GM04503 (cell line): ENCODE measurements around the gene DLX2.
"Not testable (repeated sequence)": the region's sequence is repeated elsewhere in the genome, so short reads cannot be mapped to it uniquely, and the experiment has no call there.

Experiments
- DNase-seq: peaks from one replicate; pipeline ENCODE4 v3.0.0-alpha.2; 2012; ENCODE audit warnings: low read depth

DLX2 gene

DNA sequence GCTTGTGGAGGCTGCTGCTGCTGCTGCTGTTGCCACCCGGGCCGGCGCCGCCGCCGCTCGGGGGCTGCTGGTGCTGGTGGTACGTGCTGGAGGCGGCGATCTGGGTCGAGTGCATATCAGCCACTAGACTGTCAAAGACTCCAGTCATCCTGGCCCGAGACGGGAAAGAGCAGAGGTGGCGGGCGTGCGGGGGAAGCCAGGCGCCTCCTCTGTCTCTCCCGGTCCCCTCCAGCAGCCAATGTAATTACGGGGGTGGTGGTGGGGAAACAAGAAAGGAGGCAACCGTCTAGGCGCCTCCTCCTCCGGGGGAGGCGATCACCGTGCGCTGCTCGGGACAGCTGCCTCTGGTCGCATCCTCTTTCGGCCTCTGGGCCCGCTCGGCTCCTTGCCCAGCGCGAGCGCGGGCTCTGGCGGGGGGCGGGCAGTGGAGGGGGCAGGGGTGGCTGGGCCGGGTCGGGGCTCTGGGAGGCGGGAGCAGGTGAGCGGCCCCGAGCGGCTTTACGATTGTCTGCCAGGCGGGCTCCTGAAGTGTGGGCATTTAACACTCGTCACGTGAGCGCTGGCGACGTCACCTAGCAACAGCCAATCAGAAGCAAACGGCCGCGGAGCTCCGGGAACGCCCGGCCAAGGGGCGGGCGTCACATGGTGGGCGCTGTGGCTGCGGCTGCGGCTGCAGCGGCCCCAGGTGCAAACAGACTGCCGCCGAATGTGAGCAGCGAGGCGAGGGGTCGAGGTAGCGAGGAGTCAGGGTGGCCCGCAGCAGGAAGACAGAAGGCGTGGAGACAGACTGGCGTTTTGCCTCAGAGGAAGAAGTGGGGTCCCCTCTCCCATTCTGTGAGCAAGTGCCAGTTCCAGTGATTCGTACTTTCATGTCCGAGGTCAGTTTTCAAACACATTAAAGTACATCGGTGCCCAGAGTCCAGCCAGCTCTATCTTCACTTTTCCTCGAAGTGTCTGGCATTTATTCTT lies at the start of gene DLX2:
DLX2 (minus strand) TSS at position 510 of the 969 bp plus-strand sequence; CDS start at position 148, 362 bp downstream.
- DNase-seq, result no peak

DNA sequence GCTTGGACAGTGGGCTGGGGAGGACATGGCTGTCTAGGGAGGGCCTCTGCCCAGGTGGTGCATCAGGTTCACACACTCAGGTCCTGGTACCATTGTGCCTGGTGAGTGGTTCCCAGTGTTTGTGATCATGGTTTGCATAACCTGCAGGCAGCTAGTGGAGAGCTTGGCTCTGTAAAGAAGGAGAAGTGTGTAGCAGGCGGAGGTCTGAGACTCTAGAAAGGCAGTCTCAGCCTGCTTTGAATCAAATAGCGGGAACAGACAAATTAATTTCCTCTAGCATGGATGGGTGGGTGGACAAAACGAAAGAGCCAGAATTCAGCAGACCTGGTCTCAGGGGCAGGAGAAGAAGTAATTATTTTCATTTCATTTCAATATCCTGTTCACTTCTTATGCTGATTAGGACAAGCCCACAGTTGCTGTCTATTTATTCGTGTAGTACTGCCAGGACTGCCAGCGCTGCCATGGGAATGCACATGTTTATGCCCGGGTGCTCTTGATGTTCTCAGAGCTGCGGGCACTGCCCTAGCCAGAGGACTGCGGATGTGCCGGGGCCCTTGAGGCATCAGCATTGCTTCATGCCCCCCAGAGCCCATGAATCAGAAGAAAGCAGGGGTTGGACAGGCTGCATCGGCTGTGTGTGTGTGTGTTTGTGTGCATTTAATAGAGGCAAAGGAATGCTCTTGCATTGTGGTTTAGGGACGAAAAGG lies 45.4 kb upstream of the DLX2 start:
- no peak for DNase-seq

GRCh38 chr2:172143817-172144216 lies 41.1 kb upstream of the DLX2 start:
- no peak for DNase-seq

DNA sequence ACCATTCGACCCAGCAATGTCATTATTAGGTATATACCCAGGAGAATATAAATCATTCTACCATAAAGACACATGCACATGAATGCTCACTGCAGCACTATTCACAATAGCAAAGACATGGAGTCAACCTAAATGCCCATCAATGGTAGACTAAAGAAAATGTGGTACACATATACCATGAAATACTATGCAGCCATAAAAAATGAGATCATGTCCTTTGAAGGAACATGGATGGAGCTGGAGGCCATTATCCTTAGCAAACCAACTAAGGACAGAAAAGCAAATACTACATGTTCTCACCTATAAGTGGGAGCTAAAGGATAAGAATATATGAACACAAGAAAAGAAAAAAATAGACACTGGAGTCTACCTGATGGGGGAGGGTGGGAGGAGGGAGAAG lies 36.0 kb upstream of the DLX2 start:
- not testable (repeated sequence) for DNase-seq

GRCh38 chr2:172137943-172138342 lies 35.2 kb upstream of the DLX2 start:
- DNase-seq, result no peak

DNA sequence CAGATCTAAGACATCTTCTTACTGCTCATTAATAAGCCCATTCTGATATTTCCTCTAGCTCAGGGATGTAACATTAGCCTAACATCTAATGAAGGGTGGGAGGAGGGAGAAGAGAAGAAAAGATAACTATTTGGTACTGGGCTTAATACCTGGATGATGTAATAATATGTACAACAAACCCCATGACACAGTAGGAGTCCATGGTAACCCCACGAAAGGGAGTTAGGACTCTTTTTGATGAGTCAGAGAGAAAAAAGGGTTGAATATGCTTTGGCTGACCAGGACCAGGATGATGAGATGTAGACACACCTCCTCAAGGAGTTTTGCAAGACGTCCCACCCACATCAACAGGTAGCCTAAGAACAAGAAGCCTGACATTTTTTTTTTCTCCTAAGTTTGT lies 34.4 kb upstream of the DLX2 start:
- DNase-seq, result no peak

- no peak for DNase-seq
Observed at GRCh38 chr2:172135446-172135845, 32.7 kb upstream of the DLX2 start.

DNA sequence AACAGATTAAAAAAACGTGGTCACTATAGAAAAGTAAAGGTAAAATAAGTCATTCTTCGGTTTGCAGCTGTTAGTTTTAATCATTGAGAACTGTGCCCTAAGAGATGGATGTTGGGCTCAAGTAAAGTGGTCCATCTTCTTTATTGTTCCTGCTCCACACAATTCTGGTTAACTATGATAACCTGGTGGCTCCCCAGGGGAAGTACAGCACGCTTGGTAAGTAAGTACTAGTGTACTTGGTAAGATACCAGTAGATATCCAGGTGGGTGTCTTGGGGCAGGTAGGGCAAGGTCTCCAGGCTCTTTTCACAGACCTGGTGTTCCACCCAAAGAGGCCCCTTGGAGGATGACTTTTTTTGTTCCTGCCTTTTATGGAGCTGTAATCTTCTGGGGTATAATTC lies 31.6 kb upstream of the DLX2 start:
- no peak for DNase-seq

GRCh38 chr2:172131713-172132555 lies 29.2 kb upstream of the DLX2 start:
- DNase-seq, result no peak

DNA sequence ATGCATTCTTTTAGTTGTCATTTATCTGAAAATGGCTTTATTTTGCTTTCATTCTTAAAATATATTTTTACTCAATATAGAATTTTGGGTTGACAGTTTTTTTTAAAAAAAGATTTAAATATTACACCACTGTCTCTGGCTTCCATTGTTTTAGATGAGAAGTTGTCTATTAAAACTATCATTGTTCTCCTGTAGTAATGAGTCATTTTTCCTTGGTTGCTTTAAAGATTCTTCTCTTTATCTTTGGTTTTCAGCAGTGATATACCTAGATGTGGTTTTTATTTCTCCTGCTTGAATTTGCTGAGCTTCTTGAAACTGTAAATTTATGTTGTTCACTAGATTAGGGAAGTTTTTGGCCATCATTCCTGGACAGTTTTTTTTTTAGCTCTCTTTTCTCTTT lies 26.7 kb upstream of the DLX2 start:
- no peak for DNase-seq

- no peak for DNase-seq
Observed at GRCh38 chr2:172128484-172128883, 25.8 kb upstream of the DLX2 start.

GRCh38 chr2:172120118-172120517 lies 17.4 kb upstream of the DLX2 start:
- no peak for DNase-seq

- DNase-seq, result no peak
Observed at GRCh38 chr2:172119089-172119488, 16.4 kb upstream of the DLX2 start.

DNA sequence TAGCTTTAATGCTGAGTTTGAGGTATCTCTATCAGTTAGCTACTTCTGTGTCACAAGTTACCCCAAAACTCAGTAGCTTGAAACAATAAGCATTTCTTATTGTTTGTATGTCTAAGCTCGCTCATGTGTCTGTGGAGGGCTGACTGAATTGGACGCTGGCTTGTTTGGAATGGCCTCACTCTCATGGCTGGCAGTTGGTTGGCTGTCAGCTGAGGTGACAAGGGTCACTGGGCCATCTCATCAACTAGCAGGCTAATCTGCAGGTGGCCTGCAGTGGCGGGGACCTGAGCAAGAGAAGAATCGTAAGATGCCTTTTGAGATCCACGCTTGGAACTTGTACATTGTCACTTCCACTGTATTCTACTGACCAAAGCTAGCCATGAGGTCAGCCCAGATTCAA lies 13.4 kb upstream of the DLX2 start:
- no peak for DNase-seq

GRCh38 chr2:172114579-172114978 lies 11.9 kb upstream of the DLX2 start:
- DNase-seq, result no peak

GRCh38 chr2:172114176-172114575 lies 11.5 kb upstream of the DLX2 start:
- not testable (repeated sequence) for DNase-seq

DNA sequence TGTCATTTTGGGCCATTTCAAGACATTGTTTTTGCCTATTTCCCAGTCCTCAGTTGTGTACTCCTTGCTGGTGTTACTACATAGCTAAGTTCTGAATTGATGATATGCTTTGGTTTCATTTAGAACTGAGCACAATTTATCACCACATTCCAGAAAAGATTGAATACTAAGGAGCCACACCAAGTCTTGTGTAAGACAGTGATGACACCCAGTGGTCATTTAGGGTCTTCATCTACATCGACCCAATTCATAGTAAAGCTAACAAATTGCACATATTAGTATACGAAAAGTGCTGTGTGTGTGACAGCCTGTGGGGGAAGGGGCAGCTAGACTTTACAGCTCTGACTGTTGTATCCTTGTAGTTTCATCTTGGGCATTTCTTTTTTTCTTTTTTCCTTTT lies 10.9 kb upstream of the DLX2 start:
- no peak for DNase-seq

GRCh38 chr2:172109988-172110811 lies 7.5 kb upstream of the DLX2 start:
- DNase-seq, result no peak

GRCh38 chr2:172109256-172109987 lies 6.7 kb upstream of the DLX2 start:
- DNase-seq, result no peak

GRCh38 chr2:172108587-172108930 lies 5.9 kb upstream of the DLX2 start:
- no peak for DNase-seq
